Stomach (tissue), 9 donors: ENCODE results near the gene GPR50. TPM values are rescaled to one million over a fixed set of nuclear protein-coding genes. Genes with fewer than 3 reads are reported as not detected.

Experiments used
- DNase-seq, 2 donors: peaks; one replicate each; pipeline versions ENCODE4 v3.0.0 to v3.0.0-alpha.2; 2013 to 2019
- H3K27ac ChIP-seq, 5 donors: fragments of 200-600 bp in 4 of 5; sonication (generic) in 4 of 5; one replicate each; pipeline ENCODE4 v1.5.1; 2013 to 2019; ENCODE audit warnings: mild to moderate bottlenecking in 1 of 5, moderate library complexity in 1 of 5
- H3K27me3 ChIP-seq, 3 donors: fragments of 200-600 bp; sonication (generic); one replicate each; pipeline ENCODE4 v1.5.1; 2017 to 2019; ENCODE audit warnings: mixed run types in 1 of 3
- H3K36me3 ChIP-seq, 4 donors: fragments of 200-600 bp; sonication (generic); 1 replicate in 3 of 4; 2 replicates in 1 of 4; pipeline ENCODE4 v1.5.1; 2016 to 2019
- H3K4me1 ChIP-seq, 4 donors: fragments of 200-600 bp; sonication (generic); one replicate each; pipeline ENCODE4 v1.5.1; 2016 to 2019
- H3K4me3 ChIP-seq, 4 donors: fragments of 200-600 bp; sonication (generic) in 3 of 4; one replicate each; pipeline ENCODE4 v1.5.1; 2016 to 2019; ENCODE audit warnings: mild to moderate bottlenecking in 1 of 4
- H3K9me3 ChIP-seq, 4 donors: fragments of 200-600 bp; sonication (generic); one replicate each; pipeline ENCODE4 v1.5.1; 2016 to 2019
- EP300 ChIP-seq: sonication (generic); formaldehyde crosslinking; IDR thresholded peaks from one replicate; pipeline ENCODE4 v1.6.1; 2017; ENCODE audit warnings: antibody characterized with exemption
- POLR2A ChIP-seq, 4 donors: fragments of 450-650 bp; IDR thresholded peaks; one replicate each; pipeline ENCODE4 v1.6.1; 2016; ENCODE audit warnings: antibody characterized with exemption in 4 of 4, control low read depth in 2 of 4, mild to moderate bottlenecking in 1 of 4, moderate library complexity in 1 of 4
- POLR2AphosphoS5 ChIP-seq, 3 donors: sonication (generic); formaldehyde crosslinking; IDR thresholded peaks; one replicate each; pipeline ENCODE4 v1.6.1; 2016; ENCODE audit warnings: antibody characterized with exemption in 3 of 3
- WGBS, 5 donors: extraction: QIAGEN DNeasy Blood & Tissue Kit in 3 of 5; methylation state at CpG; one replicate each; pipeline versions ENCODE4 v1.1.5 to v1.1.7; 2013 to 2018; 5-methylcytosine and 5-hydroxymethylcytosine counted together
- intact Hi-C: fragments of 100-400 bp; cut with DNase I; formaldehyde crosslinking; loops from one replicate; pipeline ENCODE4 v1.15.1; 2023; ENCODE audit warnings: low total_unique reads
- polyA plus RNA-seq, 3 donors: library from polyadenylated mRNA; stranded (reverse); fragments of 200-250 nt; gene quantifications; one replicate each; pipeline ENCODE4 v1.2.3, GENCODE V29; 2013
- total RNA-seq, 5 donors: library from RNA; depleted of rRNA; stranded (reverse); fragments of >200 nt; gene quantifications; one replicate each; pipeline versions ENCODE4 v1.1.0 to v1.2.3, GENCODE V29; 2014 to 2016
- TF ChIP-seq, protein P1 (sequence below), 7 experiments: fragments of 450-650 bp in 4 of 7; fragments of 200-600 bp in 3 of 7; sonication (generic) in 3 of 7; IDR thresholded peaks; one replicate each; pipeline ENCODE4 v1.5.1; 2016 to 2019; ENCODE audit warnings: antibody characterized with exemption in 7 of 7, control low read depth in 2 of 7, mild to moderate bottlenecking in 1 of 7
- donor health status: healthy with polysubstance abuse.
- donor health status: Bipolar disorder and iron deficiency.
- donor health status: healthy.

Gene GPR50
- total and polyA plus RNA-seq, 8 donors = not detected

DNA sequence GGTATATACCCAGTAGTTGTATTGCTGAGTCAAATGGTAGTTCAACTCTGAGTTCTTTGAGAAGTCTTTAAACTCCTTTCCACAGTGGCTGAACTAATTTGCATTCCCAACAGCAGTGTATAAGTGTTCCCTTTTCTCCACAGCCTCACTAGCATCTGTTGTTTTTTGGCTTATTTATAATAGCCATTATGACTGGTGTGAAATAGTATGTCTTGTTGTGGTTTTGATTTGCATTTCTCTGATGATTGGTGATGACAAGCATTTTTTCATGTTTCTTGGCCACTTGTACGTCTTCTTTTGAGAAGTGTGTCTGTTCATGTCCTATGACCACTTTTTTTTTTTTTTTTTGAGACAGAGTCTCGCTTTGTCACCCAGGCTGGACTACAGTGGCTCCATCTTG is 30.5 kb downstream of the GPR50 start:
- Histone ChIP-seq H3K36me3 (no peaks in the 10 kb centered on the region), H3K4me1 (no peaks in the 10 kb centered on the region), H3K4me3 (no peak overlapping the region), H3K27ac (no peak overlapping the region), H3K9me3 (peaks cover 0 to 9% (median 0%) of the 10 kb centered on the region in 4 donors), H3K27me3 (no peaks in the 10 kb centered on the region)
- no peak for DNase-seq
- TF ChIP-seq POLR2A (IDR thresholded peaks at IDR 0.05) (no peak), EP300 (no peak), POLR2AphosphoS5 (IDR thresholded peaks at IDR 0.05) (no peak)
- TF ChIP-seq, protein P1, sequence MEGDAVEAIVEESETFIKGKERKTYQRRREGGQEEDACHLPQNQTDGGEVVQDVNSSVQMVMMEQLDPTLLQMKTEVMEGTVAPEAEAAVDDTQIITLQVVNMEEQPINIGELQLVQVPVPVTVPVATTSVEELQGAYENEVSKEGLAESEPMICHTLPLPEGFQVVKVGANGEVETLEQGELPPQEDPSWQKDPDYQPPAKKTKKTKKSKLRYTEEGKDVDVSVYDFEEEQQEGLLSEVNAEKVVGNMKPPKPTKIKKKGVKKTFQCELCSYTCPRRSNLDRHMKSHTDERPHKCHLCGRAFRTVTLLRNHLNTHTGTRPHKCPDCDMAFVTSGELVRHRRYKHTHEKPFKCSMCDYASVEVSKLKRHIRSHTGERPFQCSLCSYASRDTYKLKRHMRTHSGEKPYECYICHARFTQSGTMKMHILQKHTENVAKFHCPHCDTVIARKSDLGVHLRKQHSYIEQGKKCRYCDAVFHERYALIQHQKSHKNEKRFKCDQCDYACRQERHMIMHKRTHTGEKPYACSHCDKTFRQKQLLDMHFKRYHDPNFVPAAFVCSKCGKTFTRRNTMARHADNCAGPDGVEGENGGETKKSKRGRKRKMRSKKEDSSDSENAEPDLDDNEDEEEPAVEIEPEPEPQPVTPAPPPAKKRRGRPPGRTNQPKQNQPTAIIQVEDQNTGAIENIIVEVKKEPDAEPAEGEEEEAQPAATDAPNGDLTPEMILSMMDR (IDR thresholded peaks at IDR 0.05) = no peak
- WGBS, 5 donors = 48 to 80% (median 60%) methylated on average over 2 of the region's 2 CpGs
- intact Hi-C loops = no loop called here

- Histone ChIP-seq H3K4me1 (no peaks in the 10 kb centered on the region), H3K27me3 (peaks cover 0 to 12% (median 11%) of the 10 kb centered on the region in 3 donors), H3K27ac (no peak overlapping the region), H3K4me3 (no peak overlapping the region), H3K9me3 (peaks cover 0 to 5% (median 2%) of the 10 kb centered on the region in 4 donors), H3K36me3 (no peaks in the 10 kb centered on the region)
- TF ChIP-seq EP300 (no peak), POLR2AphosphoS5 (IDR thresholded peaks at IDR 0.05) (no peak), POLR2A (IDR thresholded peaks at IDR 0.05) (no peak)
- TF ChIP-seq, protein P1 (IDR thresholded peaks at IDR 0.05) = no peak
- 44 to 79% (median 63%) methylated on average over 1 of the region's 1 CpG for WGBS, 5 donors
- DNase-seq = no peak
- intact Hi-C loops = no loop called here
These were observed 49.5 kb downstream of the GPR50 start for GRCh38 chrX:151225843-151226242.

DNA sequence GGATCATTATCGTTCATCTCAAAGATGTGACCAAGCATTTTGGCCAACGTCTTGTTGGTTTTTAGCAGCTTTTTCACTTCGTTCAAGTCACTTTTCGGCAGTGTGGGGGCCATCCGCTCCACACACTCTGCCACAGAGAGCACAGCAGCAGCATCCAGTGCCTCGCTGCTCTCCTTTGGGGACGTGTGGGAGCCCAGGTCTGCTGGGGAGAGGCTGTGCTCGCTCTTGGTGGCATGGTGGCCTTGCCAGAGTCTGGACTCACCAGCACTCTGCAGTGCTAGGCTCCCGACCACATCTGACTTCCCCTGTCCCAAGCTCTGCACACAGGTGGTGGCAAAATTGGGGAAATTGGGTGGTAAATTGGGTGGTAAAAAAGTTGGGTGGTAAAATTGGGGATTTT is 50.6 kb downstream of the GPR50 start:
- no peaks in the 10 kb centered on the region for H3K4me1 ChIP-seq
- peaks cover 0 to 12% (median 11%) of the 10 kb centered on the region in 3 donors for H3K27me3 ChIP-seq
- H3K27ac ChIP-seq = no peak overlapping the region
- TF ChIP-seq EP300 (no peak), POLR2A (IDR thresholded peaks at IDR 0.05) (no peak), POLR2AphosphoS5 (IDR thresholded peaks at IDR 0.05) (no peak)
- TF ChIP-seq, protein P1 (IDR thresholded peaks at IDR 0.05) = no peak
- peaks cover 0 to 5% (median 2%) of the 10 kb centered on the region in 4 donors for H3K9me3 ChIP-seq
- 64 to 82% (median 71%) methylated on average over 8 to 9 of the region's 9 CpGs for WGBS, 5 donors
- no peaks in the 10 kb centered on the region for H3K36me3 ChIP-seq
- H3K4me3 ChIP-seq = no peak overlapping the region
- intact Hi-C loops = no loop called here
- DNase-seq = no peak

DNA sequence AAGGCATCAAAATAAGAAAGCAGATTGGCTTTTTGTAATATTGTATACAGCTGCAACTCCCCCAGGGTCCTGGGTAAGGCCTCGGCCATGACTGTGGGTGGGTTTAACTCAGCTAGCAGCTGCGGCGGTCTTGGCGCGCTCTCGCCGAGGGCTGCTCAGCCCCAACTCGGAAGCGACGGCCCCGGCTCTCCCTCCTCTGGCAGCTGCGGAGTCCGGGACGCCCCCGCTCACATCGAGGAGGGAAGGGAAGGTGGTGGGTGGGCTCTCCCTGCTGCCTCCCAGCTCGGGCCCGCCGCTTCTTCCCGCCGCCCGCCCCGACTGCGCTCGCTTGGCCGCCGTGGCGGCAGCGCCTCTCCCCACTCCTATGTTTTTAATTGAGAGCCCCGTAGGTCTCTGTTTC is 51.2 kb downstream of the GPR50 start:
- TF ChIP-seq POLR2A (IDR thresholded peaks at IDR 0.05) = no peak
- TF ChIP-seq EP300 = no peak
- TF ChIP-seq POLR2AphosphoS5 (IDR thresholded peaks at IDR 0.05) = no peak
- TF ChIP-seq, protein P1 (IDR thresholded peaks at IDR 0.05) = no peak
- 5 to 49% (median 12%) methylated on average over 14 to 30 of the region's 30 CpGs for WGBS, 5 donors
- intact Hi-C loops = no loop called here

More for the DNA sequence above, 51.2 kb downstream of the GPR50 start:
- peaks cover 0 to 5% (median 2%) of the 10 kb centered on the region in 4 donors for H3K9me3 ChIP-seq
- H3K4me3 ChIP-seq = no peak overlapping the region
- peaks cover 0 to 12% (median 11%) of the 10 kb centered on the region in 3 donors for H3K27me3 ChIP-seq
- H3K36me3 ChIP-seq = no peaks in the 10 kb centered on the region
- peak in 1 of 2 donors; percentile 18 for DNase-seq
- no peak overlapping the region for H3K27ac ChIP-seq
- H3K4me1 ChIP-seq = no peaks in the 10 kb centered on the region
